GM12878 (cell line): Measurements from ENCODE around the gene ZER1. TPM values are rescaled to one million over a fixed set of nuclear protein-coding genes. Genes with fewer than 3 reads are reported as not detected.
A peak's percentile ranks its signal among the peaks of the same experiment; 100 is the strongest.

Experiments
- ATAC-seq: fragments of 200-7000 bp; cut with Tn5 transposase; 3 replicates; pipeline ENCODE4 v1.9.1; 2020; ENCODE audit warnings: mild to moderate bottlenecking, moderate library complexity
- BruUV-seq: library from RNA; stranded (reverse); fragments of 400-500 nt; replicated peaks from 2 replicates; lab custom pipeline; 2021; lab: Mats Ljungman, UMichigan
- CTCF ChIA-PET: fragments of 300-600 bp; sonication (Branson Sonifier 250); formaldehyde crosslinking; extraction: SDS; loops from one replicate; lab custom pipeline; 2021; ENCODE audit warnings: inconsistent platforms; lab: Yijun Ruan, JAX
- POLR2A ChIA-PET: fragments of 350-600 bp; formaldehyde crosslinking; extraction: SDS; loops from one replicate; lab custom pipeline; 2021; ENCODE audit warnings: inconsistent platforms; lab: Charles Lee
- RAD21 ChIA-PET: fragments of 300-600 bp; sonication (Branson Sonifier 250); formaldehyde crosslinking; loops from one replicate; lab custom pipeline; 2023; ENCODE audit warnings: antibody characterized with exemption; ENCODE audit not compliant: unreplicated experiment; lab: Charles Lee
- SMC1A ChIA-PET: fragments of 300-600 bp; sonication (Branson Sonifier 250); formaldehyde crosslinking; loops from one replicate; lab custom pipeline; 2023; ENCODE audit not compliant: unreplicated experiment, uncharacterized antibody; lab: Charles Lee
- DNase-seq: peaks from one replicate; pipeline ENCODE4 v3.0.0-alpha.2; 2011; ENCODE audit warnings: low read depth, low spot score
- FAIRE-seq: peaks from 3 replicates; lab custom pipeline; 2011; peaks lifted over from hg19 to GRCh38; lab: Jason Lieb, UNC
- H2AFZ ChIP-seq: 2 replicates; pipeline ENCODE4 v1.6.0; 2011; ENCODE audit warnings: low read depth, low read length, control low read depth; ENCODE audit not compliant: control insufficient read depth
- H3K27ac ChIP-seq: 2 replicates; pipeline ENCODE4 v1.5.1; 2011; ENCODE audit warnings: control low read depth; ENCODE audit not compliant: control insufficient read depth, insufficient read depth
- H3K27me3 ChIP-seq, 2 experiments: replicated peaks in 1 of 2; 2 replicates each; pipeline versions ENCODE4 v1.6.0 to v1.6.1; 2011; ENCODE audit warnings: low read length in 1 of 2; ENCODE audit not compliant: control insufficient read depth in 2 of 2, insufficient read depth in 2 of 2
- H3K36me3 ChIP-seq, 2 experiments: 2 replicates each; pipeline ENCODE4 v1.5.1; 2011; ENCODE audit warnings: low read length in 1 of 2; ENCODE audit not compliant: control insufficient read depth in 2 of 2, insufficient read depth in 2 of 2
- H3K4me1 ChIP-seq: 2 replicates; pipeline ENCODE4 v1.6.1; 2011; ENCODE audit warnings: mild to moderate bottlenecking, low read length, moderate library complexity, mixed read lengths; ENCODE audit not compliant: control insufficient read depth, insufficient read depth
- H3K4me2 ChIP-seq: 2 replicates; pipeline ENCODE4 v1.6.0; 2011; ENCODE audit warnings: control low read depth; ENCODE audit not compliant: control insufficient read depth, insufficient read depth
- H3K4me3 ChIP-seq: fragments of 200-600 bp; sonication (generic); 2 replicates; pipeline ENCODE4 v1.5.1; 2016
- H3K79me2 ChIP-seq: 2 replicates; pipeline ENCODE4 v1.6.0; 2011; ENCODE audit warnings: low read length; ENCODE audit not compliant: control insufficient read depth, insufficient read depth
- H3K9ac ChIP-seq: 2 replicates; pipeline ENCODE4 v1.8.0; 2011; ENCODE audit warnings: low read length, control low read depth, mixed read lengths; ENCODE audit not compliant: control insufficient read depth, insufficient read depth
- H3K9me3 ChIP-seq: replicated peaks from 3 replicates; pipeline ENCODE4 v1.5.1; 2011; ENCODE audit warnings: mild to moderate bottlenecking, low read length; ENCODE audit not compliant: control insufficient read depth, insufficient read depth
- H4K20me1 ChIP-seq: 2 replicates; pipeline ENCODE4 v1.6.0; 2011; ENCODE audit not compliant: control insufficient read depth, insufficient read depth
- BMI1 ChIP-seq: fragments of 450-650 bp; IDR thresholded peaks from 2 replicates; pipeline ENCODE4 v1.6.1; 2016; ENCODE audit warnings: mild to moderate bottlenecking, moderate library complexity, borderline replicate concordance
- CBX3 ChIP-seq: fragments of 200-600 bp; sonication (generic); IDR thresholded peaks from 2 replicates; pipeline ENCODE4 v1.6.1; 2016; ENCODE audit warnings: low read depth, borderline replicate concordance
- CEBPB ChIP-seq, 2 experiments: fragments of 150-350 bp in 1 of 2; IDR thresholded peaks; 2 replicates each; pipeline ENCODE4 v1.6.1; 2012 to 2014; ENCODE audit warnings: low read depth in 2 of 2, low read length in 2 of 2, borderline replicate concordance in 1 of 2, inconsistent platforms in 1 of 2
- ETV6 ChIP-seq, 2 experiments: fragments of 450-650 bp in 1 of 2; IDR thresholded peaks in 1 of 2; conservative IDR thresholded peaks in 1 of 2; 2 replicates each; pipeline ENCODE4 v1.6.1; 2014; ENCODE audit warnings: antibody characterized with exemption in 1 of 2, borderline replicate concordance in 1 of 2, low read depth in 1 of 2, mild to moderate bottlenecking in 1 of 2, moderate library complexity in 1 of 2
- FOS ChIP-seq: IDR thresholded peaks from 3 replicates; pipeline ENCODE4 v1.6.1; 2011; ENCODE audit warnings: borderline replicate concordance; ENCODE audit not compliant: insufficient read length; ENCODE audit errors: extremely low read depth
- FOXM1 ChIP-seq: IDR thresholded peaks from 2 replicates; pipeline ENCODE4 v1.6.1; 2012; ENCODE audit warnings: low read depth, mild to moderate bottlenecking, inconsistent platforms, low read length, moderate library complexity
- IKZF2 ChIP-seq, 2 experiments: fragments of 450-650 bp; IDR thresholded peaks; 2 replicates each; pipeline ENCODE4 v1.6.1; 2017; ENCODE audit warnings: mild to moderate bottlenecking in 2 of 2, moderate library complexity in 2 of 2
- JUNB ChIP-seq: IDR thresholded peaks from 2 replicates; pipeline ENCODE4 v1.6.1; 2016; ENCODE audit warnings: antibody characterized with exemption, mild to moderate bottlenecking
- MAX ChIP-seq: IDR thresholded peaks from 2 replicates; pipeline ENCODE4 v1.6.1; 2012; ENCODE audit warnings: low read depth, low read length, improper control_type of control experiment
- MEF2B ChIP-seq: fragments of 450-650 bp; IDR thresholded peaks from 2 replicates; pipeline ENCODE4 v1.6.1; 2018; ENCODE audit warnings: mild to moderate bottlenecking, moderate library complexity; ENCODE audit not compliant: partially characterized antibody, poor library complexity, severe bottlenecking
- MTA2 ChIP-seq: fragments of 450-650 bp; IDR thresholded peaks from 2 replicates; pipeline ENCODE4 v1.6.1; 2016; ENCODE audit warnings: low read depth, mild to moderate bottlenecking, moderate library complexity
- PBX3 ChIP-seq: IDR thresholded peaks from 2 replicates; pipeline ENCODE4 v1.6.1; 2011; ENCODE audit warnings: mild to moderate bottlenecking, low read depth, low read length, moderate library complexity; ENCODE audit not compliant: insufficient replicate concordance
- POLR2A ChIP-seq: IDR thresholded peaks from 2 replicates; pipeline ENCODE4 v1.6.1; 2011; ENCODE audit warnings: low read depth, mild to moderate bottlenecking, low read length
- SMAD5 ChIP-seq: IDR thresholded peaks from 2 replicates; pipeline ENCODE4 v1.6.1; 2016; ENCODE audit warnings: antibody characterized with exemption, low read depth
- SMARCA5 ChIP-seq: fragments of 450-650 bp; IDR thresholded peaks from 2 replicates; pipeline ENCODE4 v1.6.1; 2017; ENCODE audit warnings: mild to moderate bottlenecking
- SP1 ChIP-seq: IDR thresholded peaks from one replicate; pipeline ENCODE4 v1.6.1; 2011; ENCODE audit warnings: low read depth, low read length
- TAF1 ChIP-seq: IDR thresholded peaks from 2 replicates; pipeline ENCODE4 v1.6.1; 2011; ENCODE audit warnings: mild to moderate bottlenecking, low read depth, low read length, borderline replicate concordance
- USF1 ChIP-seq: IDR thresholded peaks from 2 replicates; pipeline ENCODE4 v1.6.1; 2011; ENCODE audit warnings: borderline replicate concordance, low read depth, mild to moderate bottlenecking, moderate library complexity, mixed read lengths, low read length; ENCODE audit not compliant: insufficient read depth; ENCODE audit errors: extremely low read length
- ZNF384 ChIP-seq: IDR thresholded peaks from 2 replicates; pipeline ENCODE4 v1.6.1; 2012; ENCODE audit warnings: low read depth, mild to moderate bottlenecking, low read length, improper control_type of control experiment, borderline replicate concordance
- WGBS: methylation state at CpG from one replicate; pipeline ENCODE4 v1.1.6; 2016; ENCODE audit warnings: low lambda C conversion rate; ENCODE audit not compliant: insufficient replicate concordance, insufficient coverage; ENCODE audit errors: missing lambda C conversion rate; 5-methylcytosine and 5-hydroxymethylcytosine counted together
- in situ Hi-C: fragments of 300-500 bp; cut with MboI; formaldehyde crosslinking; loops from 9 replicates; pipeline ENCODE4 v1.14.3; 2018; ENCODE audit warnings: mixed read lengths
- intact Hi-C: fragments of 100-400 bp; cut with micrococcal nuclease; formaldehyde crosslinking; loops from one replicate; pipeline ENCODE4 v1.14.2; 2022; ENCODE audit not compliant: unreplicated experiment
- polyA plus RNA-seq, 11 experiments: library from polyadenylated mRNA; depleted of rRNA in 4 of 11; unstranded in 6 of 11; stranded (reverse) in 5 of 11; fragments of >200 nt; fragmentation: Nextera tagmentation in 4 of 11; fragmentation: Illumina TruSeq in 1 of 11; extraction: Ambion mirVana in 4 of 11; extraction: Trizol in 1 of 11; gene quantifications; 1 replicate in 1 of 11; 2 replicates in 10 of 11; pipeline versions ENCODE4 v1.2.1 to v1.2.3, GENCODE V29; 2011 to 2016; ENCODE audit warnings: inconsistent platforms in 2 of 11, missing spikeins in 2 of 11, low read depth in 1 of 11
- total RNA-seq, 4 experiments: library from RNA; depleted of rRNA in 3 of 4; stranded (reverse); fragments of >200 nt in 3 of 4; fragmentation: Illumina TruSeq in 1 of 4; extraction: Trizol in 1 of 4; gene quantifications; 2 replicates each; pipeline versions ENCODE4 v1.2.1 to v1.2.3, GENCODE V29; 2013 to 2021
- TF ChIP-seq, protein P1 (sequence below): IDR thresholded peaks from 2 replicates; pipeline ENCODE4 v1.6.1; 2012; ENCODE audit warnings: low read depth, low read length, improper control_type of control experiment
- TF ChIP-seq, protein P2 (sequence below): IDR thresholded peaks from 2 replicates; pipeline ENCODE4 v1.6.1; 2011; ENCODE audit warnings: low read depth, mild to moderate bottlenecking, low read length, moderate library complexity, borderline replicate concordance; ENCODE audit errors: extremely low read depth

Gene ZER1
- total and polyA plus RNA-seq, 10 of the 15 experiments (the other 5 are each of a cell fraction or from before 2014, with no cell fraction given): 0.32 to 16.9 (median 7.9) TPM

DNA sequence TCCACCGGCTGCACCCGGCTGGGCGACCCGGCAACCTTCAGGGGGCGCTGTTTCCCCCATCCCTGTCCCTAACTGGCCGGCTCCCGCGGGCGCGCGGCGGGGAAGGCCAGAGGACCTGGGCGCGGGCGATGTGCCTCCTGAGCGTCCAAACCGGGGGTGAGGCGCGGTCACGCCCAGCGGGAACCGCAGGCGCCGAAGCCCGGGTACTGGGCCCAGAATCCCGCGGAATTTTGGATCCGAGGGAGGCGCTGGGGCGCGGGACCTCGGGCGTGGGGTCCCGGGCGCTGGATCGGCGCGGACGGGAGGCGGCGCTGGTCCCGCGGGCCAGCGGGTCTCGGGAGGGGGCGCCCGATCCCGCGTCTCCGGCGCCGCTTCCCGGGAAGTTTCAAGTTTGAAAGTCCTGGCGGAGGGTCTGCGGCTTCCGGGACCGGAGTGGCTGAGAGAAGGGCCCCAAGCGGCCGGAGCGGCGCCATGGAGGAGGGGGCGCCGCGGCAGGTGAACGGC lies 69.2 kb downstream of the ZER1 start, which contains the start of gene PKN3:
PKN3 (plus strand) TSS at position 59 of the 504 bp plus-strand sequence; CDS start at position 472, 413 bp downstream.
- ChIA-PET POLR2A (interaction anchor here (0.5 kb wide), 1 partner anchor 10 kb away, joined by 4 read pairs; no protein-coding TSS in a partner anchor), CTCF (interaction anchor here (0.6 to 1.4 kb wide), 18 partner anchors 9 to 227 kb away, joined by 3 to 13 read pairs (median 4); partner anchors contain the start of genes ENDOG and ZDHHC12), RAD21 (interaction anchor here (0.6 to 1.3 kb wide), 4 partner anchors 9 to 116 kb away, joined by 3 to 8 read pairs (median 4); partner anchors contain the start of genes ENDOG and ZDHHC12), SMC1A (interaction anchor here (0.7 kb wide), 1 partner anchor 92 kb away, joined by 3 read pairs; no protein-coding TSS in a partner anchor)
- Histone ChIP-seq H3K9ac (peak within 1 kb of the TSS; percentile 80), H3K9me3 (no peaks in the 10 kb centered on the region), H3K4me3 (peak within 1 kb of the TSS; percentile 63), H3K4me2 (peak within 1 kb of the TSS; percentile 87), H2AFZ (peak within 1 kb of the TSS; percentile 87), H3K4me1 (peaks cover 3% of the 10 kb centered on the region; the same call in 1 of the 2 replicates), H3K27ac (peak within 1 kb of the TSS; percentile 61), H3K36me3 (no peaks in the 10 kb centered on the region; a peak in 1 of 4 replicates), H4K20me1 (no peaks in the 10 kb centered on the region; the same call in 1 of the 2 replicates), H3K27me3 (no peaks in the 10 kb centered on the region), H3K79me2 (no peaks in the 10 kb centered on the region)
- DNase-seq: no peak
- BruUV-seq: no TSS peak
- intact Hi-C loops: no loop called here
- in situ Hi-C loops: no loop called here
- FAIRE-seq: peak; percentile 92
- under 1% methylated on average over 43 of the region's 65 CpGs for WGBS
- peak; percentile 92 for ATAC-seq
- TF ChIP-seq SP1 (no peak), ETV6 (conservative IDR thresholded peaks at IDR 0.05 in 1 of 2, IDR thresholded peaks at IDR 0.05 in 1 of 2; ENCODE audit: borderline replicate concordance in 1 of 2, low read depth in 1 of 2) (no peak), PBX3 (no peak), IKZF2 (IDR thresholded peaks at IDR 0.05) (peak; percentile 77 to 78), JUNB (no peak), CBX3 (no peak), TAF1 (no peak), MAX (no peak), FOS (no peak), MEF2B (peak; percentile 26), USF1 (no peak), FOXM1 (no peak; the same call in 1 of the 2 replicates), CEBPB (IDR thresholded peaks at IDR 0.05; ENCODE audit: borderline replicate concordance in 1 of 2, low read depth in 2 of 2, low read length in 2 of 2) (no peak), SMARCA5 (peak; percentile 98), BMI1 (no peak), MTA2 (no peak), ZNF384 (no peak), SMAD5 (no peak), POLR2A (peak; percentile 83)
- TF ChIP-seq, protein P1, sequence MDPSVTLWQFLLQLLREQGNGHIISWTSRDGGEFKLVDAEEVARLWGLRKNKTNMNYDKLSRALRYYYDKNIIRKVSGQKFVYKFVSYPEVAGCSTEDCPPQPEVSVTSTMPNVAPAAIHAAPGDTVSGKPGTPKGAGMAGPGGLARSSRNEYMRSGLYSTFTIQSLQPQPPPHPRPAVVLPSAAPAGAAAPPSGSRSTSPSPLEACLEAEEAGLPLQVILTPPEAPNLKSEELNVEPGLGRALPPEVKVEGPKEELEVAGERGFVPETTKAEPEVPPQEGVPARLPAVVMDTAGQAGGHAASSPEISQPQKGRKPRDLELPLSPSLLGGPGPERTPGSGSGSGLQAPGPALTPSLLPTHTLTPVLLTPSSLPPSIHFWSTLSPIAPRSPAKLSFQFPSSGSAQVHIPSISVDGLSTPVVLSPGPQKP: no peak
- TF ChIP-seq, protein P2, sequence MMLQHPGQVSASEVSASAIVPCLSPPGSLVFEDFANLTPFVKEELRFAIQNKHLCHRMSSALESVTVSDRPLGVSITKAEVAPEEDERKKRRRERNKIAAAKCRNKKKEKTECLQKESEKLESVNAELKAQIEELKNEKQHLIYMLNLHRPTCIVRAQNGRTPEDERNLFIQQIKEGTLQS: no peak
